ENCODE measurements around the gene TLR10.

- no peak for TF ChIP-seq CTCF (conservative IDR thresholded peaks at IDR 0.05)
- no peak for TF ChIP-seq EZH2 (IDR thresholded peaks at IDR 0.05; ENCODE audit: low read depth)
Observed at GRCh38 chr4:38730493-38730829, 52.3 kb downstream of the TLR10 start.
